Measurements from ENCODE around the gene ZNF569.

The ZNF569 gene

GRCh38 chr19:37472165-37472564 is 4.9 kb upstream of the ZNF569 start:
- ATAC-seq (ENCODE audit: insufficient read depth, low read depth) (no peak), DNase-seq (no peak)
- peaks cover 58% of the 10 kb centered on the region for H3K36me3 ChIP-seq (ENCODE audit: insufficient read depth, low read length)
- peaks cover 20% of the 10 kb centered on the region for H3K9me3 ChIP-seq (ENCODE audit: insufficient read depth, low read length, severe bottlenecking)
- TF ChIP-seq EZH2 (IDR thresholded peaks at IDR 0.05; ENCODE audit: borderline replicate concordance, low read depth, low read length, severe bottlenecking), result no peak
- TF ChIP-seq CTCF (IDR thresholded peaks at IDR 0.05; ENCODE audit: borderline replicate concordance, extremely low read depth, low read length, poor library complexity, severe bottlenecking), result no peak
- no peak overlapping the region for H3K4me2 ChIP-seq (ENCODE audit: insufficient read depth, low read length)
- peaks cover 58% of the 10 kb centered on the region for H3K79me2 ChIP-seq (ENCODE audit: insufficient read depth, low read length)
- H3K4me3 ChIP-seq (ENCODE audit: low read depth in 1 of 2, low read length in 2 of 2), result no peak overlapping the region
- no peaks in the 10 kb centered on the region for H3K27me3 ChIP-seq (ENCODE audit: insufficient read depth, low read length, poor library complexity)
- no peaks in the 10 kb centered on the region for H4K20me1 ChIP-seq (ENCODE audit: insufficient read depth, low read length)
- no peak overlapping the region for H3K9ac ChIP-seq (ENCODE audit: low read depth, low read length)
- no peak overlapping the region for H2AFZ ChIP-seq (ENCODE audit: low read depth, low read length)
- no peak overlapping the region for H3K27ac ChIP-seq (ENCODE audit: low read length)
- peaks cover 32% of the 10 kb centered on the region for H3K4me1 ChIP-seq (ENCODE audit: insufficient read depth, low read length)

- Histone ChIP-seq H3K9me3 (ENCODE audit: insufficient read depth, low read length, severe bottlenecking) (peaks cover 16% of the 10 kb centered on the region), H4K20me1 (ENCODE audit: insufficient read depth, low read length) (no peaks in the 10 kb centered on the region), H3K79me2 (ENCODE audit: insufficient read depth, low read length) (peaks cover 75% of the 10 kb centered on the region), H3K27me3 (ENCODE audit: insufficient read depth, low read length, poor library complexity) (no peaks in the 10 kb centered on the region), H3K4me2 (ENCODE audit: insufficient read depth, low read length) (peak overlapping the region; percentile 82), H3K9ac (ENCODE audit: low read depth, low read length) (peak overlapping the region; percentile 77), H3K4me1 (ENCODE audit: insufficient read depth, low read length) (peaks cover 44% of the 10 kb centered on the region), H3K36me3 (ENCODE audit: insufficient read depth, low read length) (peaks cover 43% of the 10 kb centered on the region), H3K27ac (ENCODE audit: low read length) (peak overlapping the region; percentile 86; the same call in 1 of the 2 replicates), H3K4me3 (ENCODE audit: low read depth in 1 of 2, low read length in 2 of 2) (peak overlapping the region; percentile 68 to 84; a peak in 3 of 4 replicates), H2AFZ (ENCODE audit: low read depth, low read length) (peak overlapping the region; percentile 92)
- TF ChIP-seq EZH2 (IDR thresholded peaks at IDR 0.05; ENCODE audit: borderline replicate concordance, low read depth, low read length, severe bottlenecking), result no peak
- no peak for TF ChIP-seq CTCF (IDR thresholded peaks at IDR 0.05; ENCODE audit: borderline replicate concordance, extremely low read depth, low read length, poor library complexity, severe bottlenecking)
- no peak for ATAC-seq (ENCODE audit: insufficient read depth, low read depth)
- no peak for DNase-seq
These were observed 3.0 kb upstream of the ZNF569 start for GRCh38 chr19:37470216-37470615.

GRCh38 chr19:37468961-37469777 is 1.9 kb upstream of the ZNF569 start, which contains the start of gene ZNF570:
ZNF570 (plus strand) TSS chr19:37469356; CDS start chr19:37470355, 999 bp downstream.
- Histone ChIP-seq H3K79me2 (ENCODE audit: insufficient read depth, low read length) (peaks cover 85% of the 10 kb centered on the region), H3K36me3 (ENCODE audit: insufficient read depth, low read length) (peaks cover 43% of the 10 kb centered on the region), H3K27ac (ENCODE audit: low read length) (peak within 1 kb of the TSS; percentile 86), H3K4me2 (ENCODE audit: insufficient read depth, low read length) (peak within 1 kb of the TSS; percentile 82), H3K4me1 (ENCODE audit: insufficient read depth, low read length) (peaks cover 44% of the 10 kb centered on the region), H3K4me3 (ENCODE audit: low read depth in 1 of 2, low read length in 2 of 2) (peak within 1 kb of the TSS; percentile 68 to 84), H2AFZ (ENCODE audit: low read depth, low read length) (peak within 1 kb of the TSS; percentile 92), H4K20me1 (ENCODE audit: insufficient read depth, low read length) (no peaks in the 10 kb centered on the region), H3K9me3 (ENCODE audit: insufficient read depth, low read length, severe bottlenecking) (peaks cover 24% of the 10 kb centered on the region), H3K9ac (ENCODE audit: low read depth, low read length) (peak within 1 kb of the TSS; percentile 77), H3K27me3 (ENCODE audit: insufficient read depth, low read length, poor library complexity) (no peaks in the 10 kb centered on the region)
- ATAC-seq (ENCODE audit: insufficient read depth, low read depth), result peak; percentile 77
- DNase-seq, result peak; percentile 92
- TF ChIP-seq EZH2 (IDR thresholded peaks at IDR 0.05; ENCODE audit: borderline replicate concordance, low read depth, low read length, severe bottlenecking) (no peak), CTCF (IDR thresholded peaks at IDR 0.05; ENCODE audit: borderline replicate concordance, extremely low read depth, low read length, poor library complexity, severe bottlenecking) (no peak)
